Measurements from ENCODE around the gene RAB3IP. TPM values are rescaled to one million over a fixed set of nuclear protein-coding genes. Genes with fewer than 3 reads are reported as not detected.

Gene RAB3IP
- total RNA-seq, 1 donor from 2014 or later, result 111 TPM

DNA sequence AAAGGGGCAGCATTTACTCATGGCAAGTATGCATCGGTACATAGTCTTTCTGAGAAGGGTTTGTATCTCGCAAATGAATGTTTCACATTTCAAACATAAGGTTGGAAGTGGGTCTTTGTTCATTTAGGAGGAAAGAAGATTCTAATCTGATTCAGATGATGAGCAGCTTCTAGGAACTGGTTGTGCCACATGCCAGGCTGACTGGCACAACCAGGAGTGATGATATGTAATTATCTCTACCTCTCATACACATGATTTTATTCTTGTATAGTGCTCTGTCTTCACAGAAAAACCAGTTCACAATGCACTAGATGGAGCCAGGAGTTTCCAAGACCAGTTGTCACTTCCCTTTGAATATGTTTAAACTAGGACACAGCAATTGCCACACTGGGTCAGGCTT is 25.8 kb upstream of the RAB3IP start:
- no peak overlapping the region for H3K4me2 ChIP-seq
- no peaks in the 10 kb centered on the region for H3K27me3 ChIP-seq
- no peaks in the 10 kb centered on the region for H3K9me3 ChIP-seq (ENCODE audit: low read depth)
- H3K36me3 ChIP-seq, result no peaks in the 10 kb centered on the region
- no peak for DNase-seq (ENCODE audit: low spot score)
- TF ChIP-seq EZH2 (IDR thresholded peaks at IDR 0.05) (no peak), EZH2phosphoT487 (IDR thresholded peaks at IDR 0.05) (no peak)
- TF ChIP-seq, protein P1, sequence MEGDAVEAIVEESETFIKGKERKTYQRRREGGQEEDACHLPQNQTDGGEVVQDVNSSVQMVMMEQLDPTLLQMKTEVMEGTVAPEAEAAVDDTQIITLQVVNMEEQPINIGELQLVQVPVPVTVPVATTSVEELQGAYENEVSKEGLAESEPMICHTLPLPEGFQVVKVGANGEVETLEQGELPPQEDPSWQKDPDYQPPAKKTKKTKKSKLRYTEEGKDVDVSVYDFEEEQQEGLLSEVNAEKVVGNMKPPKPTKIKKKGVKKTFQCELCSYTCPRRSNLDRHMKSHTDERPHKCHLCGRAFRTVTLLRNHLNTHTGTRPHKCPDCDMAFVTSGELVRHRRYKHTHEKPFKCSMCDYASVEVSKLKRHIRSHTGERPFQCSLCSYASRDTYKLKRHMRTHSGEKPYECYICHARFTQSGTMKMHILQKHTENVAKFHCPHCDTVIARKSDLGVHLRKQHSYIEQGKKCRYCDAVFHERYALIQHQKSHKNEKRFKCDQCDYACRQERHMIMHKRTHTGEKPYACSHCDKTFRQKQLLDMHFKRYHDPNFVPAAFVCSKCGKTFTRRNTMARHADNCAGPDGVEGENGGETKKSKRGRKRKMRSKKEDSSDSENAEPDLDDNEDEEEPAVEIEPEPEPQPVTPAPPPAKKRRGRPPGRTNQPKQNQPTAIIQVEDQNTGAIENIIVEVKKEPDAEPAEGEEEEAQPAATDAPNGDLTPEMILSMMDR (IDR thresholded peaks at IDR 0.05), result no peak
- Mint-ChIP-seq H3K36me3 (no peaks in the 10 kb centered on the region), H3K27ac (no peak overlapping the region), H3K4me1 (no peaks in the 10 kb centered on the region), H3K27me3 (ENCODE audit: insufficient read depth, low read depth) (peaks cover 2% of the 10 kb centered on the region), H3K9me3 (no peaks in the 10 kb centered on the region), H3K4me3 (no peak overlapping the region)
- no peak overlapping the region for H3K9ac ChIP-seq
- no peak overlapping the region for H2AFZ ChIP-seq (replicated peaks)
- no peaks in the 10 kb centered on the region for H4K20me1 ChIP-seq (ENCODE audit: low read depth)
- H3K27ac ChIP-seq, result no peak overlapping the region
- no peaks in the 10 kb centered on the region for H3F3A ChIP-seq (ENCODE audit: low read depth)
- no peaks in the 10 kb centered on the region for H3K79me2 ChIP-seq (ENCODE audit: low read depth)
- H3K4me3 ChIP-seq, result no peak overlapping the region
- H3K4me1 ChIP-seq, result no peaks in the 10 kb centered on the region

DNA sequence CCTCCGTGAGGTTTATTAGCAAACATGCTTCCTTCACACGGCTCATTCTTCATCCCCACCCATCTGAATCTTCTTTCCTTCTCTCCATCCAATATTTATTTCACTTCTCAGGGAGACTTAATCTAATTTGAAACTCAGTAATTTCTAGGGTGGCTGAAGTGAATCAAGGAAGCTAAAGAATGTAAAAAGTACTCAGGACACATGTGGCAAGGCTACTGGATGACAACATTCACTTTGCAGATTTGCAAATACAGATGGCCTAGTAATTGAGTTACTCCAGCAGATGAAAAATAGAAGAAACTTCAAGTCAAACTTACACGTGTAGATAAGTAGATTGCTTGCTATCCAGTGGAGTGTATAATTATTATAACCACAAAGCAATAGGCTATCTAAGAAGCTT is 24.1 kb upstream of the RAB3IP start:
- no peaks in the 10 kb centered on the region for H4K20me1 ChIP-seq (ENCODE audit: low read depth)
- H3K9me3 Mint-ChIP-seq, result no peaks in the 10 kb centered on the region
- no peak for TF ChIP-seq EZH2phosphoT487 (IDR thresholded peaks at IDR 0.05)
- no peak for TF ChIP-seq EZH2 (IDR thresholded peaks at IDR 0.05)
- TF ChIP-seq, protein P1 (IDR thresholded peaks at IDR 0.05), result no peak
- no peaks in the 10 kb centered on the region for H3K4me1 Mint-ChIP-seq
- no peak overlapping the region for H3K27ac ChIP-seq
- H3K4me2 ChIP-seq, result no peak overlapping the region
- no peaks in the 10 kb centered on the region for H3K4me1 ChIP-seq
- DNase-seq (ENCODE audit: low spot score), result no peak
- H3K27me3 ChIP-seq, result no peaks in the 10 kb centered on the region
- H3K9ac ChIP-seq, result no peak overlapping the region
- no peak overlapping the region for H2AFZ ChIP-seq (replicated peaks)
- H3K36me3 ChIP-seq, result no peaks in the 10 kb centered on the region
- H3K36me3 Mint-ChIP-seq, result no peaks in the 10 kb centered on the region
- H3K9me3 ChIP-seq (ENCODE audit: low read depth), result no peaks in the 10 kb centered on the region
- H3K4me3 Mint-ChIP-seq, result no peak overlapping the region
- H3K27ac Mint-ChIP-seq, result no peak overlapping the region
- no peaks in the 10 kb centered on the region for H3F3A ChIP-seq (ENCODE audit: low read depth)
- no peak overlapping the region for H3K4me3 ChIP-seq
- H3K27me3 Mint-ChIP-seq (ENCODE audit: insufficient read depth, low read depth), result peaks cover 2% of the 10 kb centered on the region
- no peaks in the 10 kb centered on the region for H3K79me2 ChIP-seq (ENCODE audit: low read depth)

DNA sequence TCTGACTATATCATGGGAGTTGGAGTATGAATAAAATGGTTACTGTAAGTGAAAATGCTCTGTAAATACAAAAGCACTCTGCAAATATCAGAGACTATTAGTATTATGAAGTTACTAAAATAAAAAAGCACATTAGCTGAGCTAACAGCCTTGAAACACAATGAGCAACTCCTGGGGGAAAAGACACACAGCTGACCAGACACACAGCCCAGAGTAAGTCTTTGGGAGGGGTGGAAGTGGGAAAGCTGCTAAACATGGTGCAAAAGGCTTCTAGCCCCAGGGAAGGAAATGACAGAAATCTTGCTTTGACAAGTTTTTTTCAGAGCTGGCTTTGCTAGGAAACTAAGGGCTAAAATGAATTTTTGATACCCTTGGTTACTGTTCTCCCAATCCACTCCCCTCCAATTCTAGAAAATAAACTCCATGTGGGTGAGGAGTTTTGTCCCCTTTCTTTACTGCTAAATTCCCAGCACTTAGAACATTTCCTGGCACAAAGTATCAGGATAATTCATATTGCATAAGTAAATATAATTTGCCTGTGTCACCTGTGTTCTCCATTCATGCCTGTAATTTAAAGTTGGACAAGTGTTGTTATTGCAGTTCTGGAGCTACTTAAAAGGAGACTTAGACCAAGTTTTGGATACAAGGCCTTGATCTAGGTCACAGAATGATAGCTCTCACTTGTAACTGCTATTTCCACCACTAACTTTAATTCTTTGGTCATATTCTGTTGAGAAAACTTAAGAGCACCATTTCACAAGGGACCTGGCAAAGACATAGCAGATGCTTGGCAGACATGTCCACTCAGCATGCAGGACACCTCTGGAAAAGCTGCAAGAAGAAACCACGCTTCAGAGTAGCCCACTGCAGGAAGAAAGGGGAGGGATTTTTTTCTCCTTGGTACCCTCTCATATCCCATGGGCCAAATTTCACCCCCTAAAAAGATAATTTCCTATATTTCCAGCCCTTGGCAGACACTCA is 19.0 kb upstream of the RAB3IP start:
- Histone ChIP-seq H3K36me3 (no peaks in the 10 kb centered on the region), H3K4me1 (peaks cover 3% of the 10 kb centered on the region), H3F3A (ENCODE audit: low read depth) (no peaks in the 10 kb centered on the region), H4K20me1 (ENCODE audit: low read depth) (no peaks in the 10 kb centered on the region), H3K4me2 (no peak overlapping the region), H2AFZ (replicated peaks) (peak overlapping the region; percentile 21), H3K27me3 (no peaks in the 10 kb centered on the region), H3K9ac (no peak overlapping the region), H3K4me3 (no peak overlapping the region), H3K79me2 (ENCODE audit: low read depth) (no peaks in the 10 kb centered on the region), H3K9me3 (ENCODE audit: low read depth) (no peaks in the 10 kb centered on the region), H3K27ac (no peak overlapping the region)
- Mint-ChIP-seq H3K4me1 (peaks cover 3% of the 10 kb centered on the region), H3K9me3 (no peaks in the 10 kb centered on the region), H3K27me3 (ENCODE audit: insufficient read depth, low read depth) (peaks cover 4% of the 10 kb centered on the region), H3K27ac (no peak overlapping the region), H3K4me3 (no peak overlapping the region), H3K36me3 (no peaks in the 10 kb centered on the region)
- TF ChIP-seq EZH2 (IDR thresholded peaks at IDR 0.05) (no peak), EZH2phosphoT487 (IDR thresholded peaks at IDR 0.05) (no peak)
- TF ChIP-seq, protein P1 (IDR thresholded peaks at IDR 0.05), result no peak
- DNase-seq (ENCODE audit: low spot score), result no peak

Measured in neural progenitor cell (in vitro differentiated cells).